B cell (primary cell): Measurements from ENCODE around the gene DACH1.

Source experiments
- EZH2 ChIP-seq: IDR thresholded peaks from 2 replicates; pipeline ENCODE4 v1.6.1; 2012; ENCODE audit warnings: borderline replicate concordance, low read depth, mild to moderate bottlenecking, moderate library complexity, low read length; ENCODE audit not compliant: insufficient read depth, poor library complexity, severe bottlenecking
- TF ChIP-seq, protein P1 (sequence below): fragments of 200-600 bp; IDR thresholded peaks from one replicate; pipeline ENCODE4 v1.8.0; 2022; ENCODE audit warnings: antibody characterized with exemption, mild to moderate bottlenecking

DNA sequence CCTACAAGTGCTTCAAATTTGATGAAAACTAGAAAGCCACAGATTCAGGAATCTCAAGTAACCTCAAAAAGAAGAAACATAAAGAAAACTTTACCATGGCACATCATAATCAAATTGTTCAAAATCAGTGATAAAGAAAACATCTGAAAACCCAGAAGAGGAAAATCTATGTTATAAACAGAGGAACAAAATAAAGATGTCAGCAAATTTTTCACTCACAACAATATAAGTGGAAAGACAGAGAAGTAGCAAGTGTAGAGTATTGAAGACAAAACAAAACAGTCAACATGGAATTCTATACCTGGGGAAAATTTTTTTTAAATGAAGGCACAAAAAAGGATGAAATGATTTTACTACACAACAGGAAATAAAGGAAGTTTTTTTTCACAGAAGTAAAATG is 470.9 kb downstream of the DACH1 start:
- TF ChIP-seq, protein P1, sequence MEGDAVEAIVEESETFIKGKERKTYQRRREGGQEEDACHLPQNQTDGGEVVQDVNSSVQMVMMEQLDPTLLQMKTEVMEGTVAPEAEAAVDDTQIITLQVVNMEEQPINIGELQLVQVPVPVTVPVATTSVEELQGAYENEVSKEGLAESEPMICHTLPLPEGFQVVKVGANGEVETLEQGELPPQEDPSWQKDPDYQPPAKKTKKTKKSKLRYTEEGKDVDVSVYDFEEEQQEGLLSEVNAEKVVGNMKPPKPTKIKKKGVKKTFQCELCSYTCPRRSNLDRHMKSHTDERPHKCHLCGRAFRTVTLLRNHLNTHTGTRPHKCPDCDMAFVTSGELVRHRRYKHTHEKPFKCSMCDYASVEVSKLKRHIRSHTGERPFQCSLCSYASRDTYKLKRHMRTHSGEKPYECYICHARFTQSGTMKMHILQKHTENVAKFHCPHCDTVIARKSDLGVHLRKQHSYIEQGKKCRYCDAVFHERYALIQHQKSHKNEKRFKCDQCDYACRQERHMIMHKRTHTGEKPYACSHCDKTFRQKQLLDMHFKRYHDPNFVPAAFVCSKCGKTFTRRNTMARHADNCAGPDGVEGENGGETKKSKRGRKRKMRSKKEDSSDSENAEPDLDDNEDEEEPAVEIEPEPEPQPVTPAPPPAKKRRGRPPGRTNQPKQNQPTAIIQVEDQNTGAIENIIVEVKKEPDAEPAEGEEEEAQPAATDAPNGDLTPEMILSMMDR = no peak
- no peak for TF ChIP-seq EZH2
